Hepatic stellate cell (primary cell): ENCODE data around the gene MFAP4.
A peak's percentile ranks its signal among the peaks of the same experiment; 100 is the strongest.

Experiments
- DNase-seq: peaks from one replicate; pipeline ENCODE4 v3.0.0; 2011; ENCODE audit warnings: low spot score

The MFAP4 gene

GRCh38 chr17:19386974-19387920 lies at the start of gene MFAP4:
Gene MFAP4, minus strand, starts transcription at chr17:19387190. Its CDS starts 35 bp downstream, at chr17:19387155.
- peak; percentile 81 for DNase-seq

GRCh38 chr17:19433727-19434340 lies 46.8 kb upstream of the MFAP4 start:
- no peak for DNase-seq

GRCh38 chr17:19433255-19433654 lies 46.3 kb upstream of the MFAP4 start:
- no peak for DNase-seq

GRCh38 chr17:19431691-19432090 lies 44.7 kb upstream of the MFAP4 start:
- no peak for DNase-seq

- DNase-seq: no peak
Observed at GRCh38 chr17:19426631-19427030, 39.6 kb upstream of the MFAP4 start.

GRCh38 chr17:19424934-19425868 lies 38.2 kb upstream of the MFAP4 start:
- no peak for DNase-seq

GRCh38 chr17:19421926-19422325 lies 34.9 kb upstream of the MFAP4 start:
- DNase-seq: no peak

- DNase-seq: no peak
Observed at GRCh38 chr17:19421219-19421618, 34.2 kb upstream of the MFAP4 start.

- DNase-seq: peak; percentile 22
Observed at GRCh38 chr17:19418251-19418992, 31.4 kb upstream of the MFAP4 start.

GRCh38 chr17:19417611-19418010 lies 30.6 kb upstream of the MFAP4 start:
- DNase-seq: no peak

- no peak for DNase-seq
Observed at GRCh38 chr17:19415806-19416775, 29.1 kb upstream of the MFAP4 start.

GRCh38 chr17:19415311-19415710 lies 28.3 kb upstream of the MFAP4 start:
- no peak for DNase-seq

GRCh38 chr17:19414396-19415280 lies 27.6 kb upstream of the MFAP4 start:
- DNase-seq: no peak

GRCh38 chr17:19413761-19414160 lies 26.8 kb upstream of the MFAP4 start:
- no peak for DNase-seq

GRCh38 chr17:19412984-19413383 lies 26.0 kb upstream of the MFAP4 start:
- no peak for DNase-seq

GRCh38 chr17:19412510-19412909 lies 25.5 kb upstream of the MFAP4 start:
- DNase-seq: no peak

- DNase-seq: no peak
Observed at GRCh38 chr17:19411631-19412030, 24.6 kb upstream of the MFAP4 start.

- DNase-seq: peak; percentile 65
Observed at GRCh38 chr17:19410875-19411620, 24.1 kb upstream of the MFAP4 start, which contains the start of gene RNF112. Gene RNF112, plus strand, starts transcription at chr17:19411232. Its CDS starts 177 bp downstream, at chr17:19411409.
